ENCODE results near the gene AGAP1.

DNA sequence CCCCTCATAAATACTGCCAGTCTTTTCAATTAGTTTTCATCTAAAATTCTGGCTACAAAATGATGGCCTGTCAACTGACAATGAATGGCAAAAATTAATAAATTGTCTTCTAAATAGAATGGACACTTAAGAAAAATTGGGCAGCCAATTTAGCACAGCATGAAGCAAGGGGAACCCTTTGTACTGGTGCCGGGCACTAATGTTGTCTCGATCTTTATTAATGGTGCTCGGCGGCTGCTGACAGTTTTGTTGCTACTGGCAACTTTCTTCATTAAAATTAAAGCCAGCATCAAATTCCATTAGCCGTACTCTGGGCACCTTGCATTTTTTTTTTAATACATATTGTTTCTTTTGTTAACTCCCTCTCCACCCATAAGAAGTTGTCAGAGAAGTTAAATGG lies 365.0 kb downstream of the AGAP1 start:
- TF ChIP-seq, protein P1, sequence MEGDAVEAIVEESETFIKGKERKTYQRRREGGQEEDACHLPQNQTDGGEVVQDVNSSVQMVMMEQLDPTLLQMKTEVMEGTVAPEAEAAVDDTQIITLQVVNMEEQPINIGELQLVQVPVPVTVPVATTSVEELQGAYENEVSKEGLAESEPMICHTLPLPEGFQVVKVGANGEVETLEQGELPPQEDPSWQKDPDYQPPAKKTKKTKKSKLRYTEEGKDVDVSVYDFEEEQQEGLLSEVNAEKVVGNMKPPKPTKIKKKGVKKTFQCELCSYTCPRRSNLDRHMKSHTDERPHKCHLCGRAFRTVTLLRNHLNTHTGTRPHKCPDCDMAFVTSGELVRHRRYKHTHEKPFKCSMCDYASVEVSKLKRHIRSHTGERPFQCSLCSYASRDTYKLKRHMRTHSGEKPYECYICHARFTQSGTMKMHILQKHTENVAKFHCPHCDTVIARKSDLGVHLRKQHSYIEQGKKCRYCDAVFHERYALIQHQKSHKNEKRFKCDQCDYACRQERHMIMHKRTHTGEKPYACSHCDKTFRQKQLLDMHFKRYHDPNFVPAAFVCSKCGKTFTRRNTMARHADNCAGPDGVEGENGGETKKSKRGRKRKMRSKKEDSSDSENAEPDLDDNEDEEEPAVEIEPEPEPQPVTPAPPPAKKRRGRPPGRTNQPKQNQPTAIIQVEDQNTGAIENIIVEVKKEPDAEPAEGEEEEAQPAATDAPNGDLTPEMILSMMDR (IDR thresholded peaks at IDR 0.05), result no peak
- TF ChIP-seq POLR2A (IDR thresholded peaks at IDR 0.05) (no peak), POLR2AphosphoS5 (IDR thresholded peaks at IDR 0.05) (no peak)
